Tibial artery (tissue), 4 donors: ENCODE measurements around the gene ANKRD40.

Experiments
- DNase-seq, 2 donors: peaks; one replicate each; pipeline ENCODE4 v3.0.0-alpha.2; 2019
- H3K27ac ChIP-seq, 2 donors: fragments of 200-600 bp; sonication (generic) in 1 of 2; 1 replicate in 1 of 2; 2 replicates in 1 of 2; pipeline ENCODE4 v1.5.1; 2018 to 2019; ENCODE audit warnings: mild to moderate bottlenecking in 1 of 2
- H3K27me3 ChIP-seq, 2 donors: fragments of 200-600 bp; sonication (generic) in 1 of 2; one replicate each; pipeline versions ENCODE4 v1.5.1 to v1.6.0; 2016 to 2019
- H3K36me3 ChIP-seq, 3 donors: fragments of 200-600 bp; sonication (generic) in 2 of 3; one replicate each; pipeline ENCODE4 v1.5.1; 2016 to 2019; ENCODE audit warnings: mild to moderate bottlenecking in 2 of 3
- H3K4me1 ChIP-seq, 4 donors: fragments of 200-600 bp; sonication (generic) in 2 of 4; 1 replicate in 3 of 4; 2 replicates in 1 of 4; pipeline ENCODE4 v1.5.1; 2016 to 2019
- H3K4me3 ChIP-seq, 2 donors: fragments of 200-600 bp; sonication (generic) in 1 of 2; 1 replicate in 1 of 2; 2 replicates in 1 of 2; pipeline ENCODE4 v1.5.1; 2018 to 2019; ENCODE audit warnings: mild to moderate bottlenecking in 2 of 2
- H3K9me3 ChIP-seq, 3 donors: fragments of 200-600 bp; sonication (generic) in 1 of 3; one replicate each; pipeline ENCODE4 v1.5.1; 2016 to 2019
- intact Hi-C: fragments of 100-400 bp; cut with DNase I; formaldehyde crosslinking; loops from one replicate; pipeline ENCODE4 v1.15.0; 2023; ENCODE audit warnings: low total_unique reads
- TF ChIP-seq, protein P1 (sequence below), 2 experiments: fragments of 200-600 bp in 1 of 2; fragments of 450-650 bp in 1 of 2; IDR thresholded peaks; one replicate each; pipeline ENCODE4 v1.5.1; 2017 to 2019; ENCODE audit warnings: antibody characterized with exemption in 2 of 2, mild to moderate bottlenecking in 1 of 2, moderate library complexity in 1 of 2

The ANKRD40 gene

DNA sequence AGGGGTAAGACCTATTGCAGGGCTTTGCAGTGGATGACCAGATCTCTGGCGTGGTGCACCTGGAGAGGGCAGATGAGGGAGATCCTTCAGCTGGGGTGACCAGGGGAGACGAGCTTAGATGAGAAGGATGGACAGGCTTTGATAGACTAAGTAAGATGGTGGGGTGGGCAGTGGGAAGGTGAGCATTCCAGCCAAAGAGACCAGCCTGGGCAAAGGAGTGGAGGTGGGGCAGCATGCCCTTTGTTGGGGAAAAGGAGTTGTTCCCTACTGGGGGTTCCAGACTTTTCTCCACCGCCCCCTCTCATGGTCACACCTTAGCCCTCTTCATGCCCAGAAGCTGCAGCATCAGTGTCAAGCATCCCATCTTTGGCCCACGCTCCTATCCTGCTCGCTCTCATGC lies 27.6 kb downstream of the ANKRD40 start:
- intact Hi-C loops = loop anchor here (10.0 kb wide), 2 partner anchors 45 to 195 kb away; partner anchors contain the start of gene ABCC3
- H3K4me1 ChIP-seq = peaks cover 0 to 11% (median 2%) of the 10 kb centered on the region in 4 donors
- H3K27me3 ChIP-seq = no peaks in the 10 kb centered on the region
- peak in 1 of 2 donors; percentile 39 for DNase-seq
- TF ChIP-seq, protein P1, sequence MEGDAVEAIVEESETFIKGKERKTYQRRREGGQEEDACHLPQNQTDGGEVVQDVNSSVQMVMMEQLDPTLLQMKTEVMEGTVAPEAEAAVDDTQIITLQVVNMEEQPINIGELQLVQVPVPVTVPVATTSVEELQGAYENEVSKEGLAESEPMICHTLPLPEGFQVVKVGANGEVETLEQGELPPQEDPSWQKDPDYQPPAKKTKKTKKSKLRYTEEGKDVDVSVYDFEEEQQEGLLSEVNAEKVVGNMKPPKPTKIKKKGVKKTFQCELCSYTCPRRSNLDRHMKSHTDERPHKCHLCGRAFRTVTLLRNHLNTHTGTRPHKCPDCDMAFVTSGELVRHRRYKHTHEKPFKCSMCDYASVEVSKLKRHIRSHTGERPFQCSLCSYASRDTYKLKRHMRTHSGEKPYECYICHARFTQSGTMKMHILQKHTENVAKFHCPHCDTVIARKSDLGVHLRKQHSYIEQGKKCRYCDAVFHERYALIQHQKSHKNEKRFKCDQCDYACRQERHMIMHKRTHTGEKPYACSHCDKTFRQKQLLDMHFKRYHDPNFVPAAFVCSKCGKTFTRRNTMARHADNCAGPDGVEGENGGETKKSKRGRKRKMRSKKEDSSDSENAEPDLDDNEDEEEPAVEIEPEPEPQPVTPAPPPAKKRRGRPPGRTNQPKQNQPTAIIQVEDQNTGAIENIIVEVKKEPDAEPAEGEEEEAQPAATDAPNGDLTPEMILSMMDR (IDR thresholded peaks at IDR 0.05) = no peak
- H3K36me3 ChIP-seq = peaks cover 0 to 22% (median 0%) of the 10 kb centered on the region in 3 donors
- H3K27ac ChIP-seq = no peak overlapping the region
- no peak overlapping the region for H3K4me3 ChIP-seq
- H3K9me3 ChIP-seq = no peaks in the 10 kb centered on the region

- Histone ChIP-seq H3K36me3 (peaks cover 0 to 22% (median 0%) of the 10 kb centered on the region in 3 donors), H3K27me3 (no peaks in the 10 kb centered on the region), H3K9me3 (no peaks in the 10 kb centered on the region), H3K4me3 (no peak overlapping the region), H3K4me1 (peaks cover 0 to 11% (median 2%) of the 10 kb centered on the region in 4 donors), H3K27ac (no peak overlapping the region)
- intact Hi-C loops = no loop called here
- TF ChIP-seq, protein P1 (IDR thresholded peaks at IDR 0.05) = no peak
- no peak for DNase-seq
Observed at GRCh38 chr17:50679008-50679544, 28.6 kb downstream of the ANKRD40 start.

- no peaks in the 10 kb centered on the region for H3K27me3 ChIP-seq
- intact Hi-C loops = no loop called here
- TF ChIP-seq, protein P1 (IDR thresholded peaks at IDR 0.05) = no peak
- no peak overlapping the region for H3K27ac ChIP-seq
- no peaks in the 10 kb centered on the region for H3K9me3 ChIP-seq
- peaks cover 0 to 22% (median 0%) of the 10 kb centered on the region in 3 donors for H3K36me3 ChIP-seq
- peaks cover 0 to 11% (median 2%) of the 10 kb centered on the region in 4 donors for H3K4me1 ChIP-seq
- H3K4me3 ChIP-seq = no peak overlapping the region
- peak in 1 of 2 donors; percentile 57 for DNase-seq
Observed at GRCh38 chr17:50677851-50678375, 29.8 kb downstream of the ANKRD40 start.

- peak in 1 of 2 donors; percentile 31 for DNase-seq
- Histone ChIP-seq H3K36me3 (peaks cover 0 to 22% (median 0%) of the 10 kb centered on the region in 3 donors), H3K9me3 (no peaks in the 10 kb centered on the region), H3K4me1 (peaks cover 0 to 5% (median 0%) of the 10 kb centered on the region in 4 donors), H3K4me3 (no peak overlapping the region), H3K27ac (no peak overlapping the region), H3K27me3 (no peaks in the 10 kb centered on the region)
- intact Hi-C loops = no loop called here
- TF ChIP-seq, protein P1 (IDR thresholded peaks at IDR 0.05) = no peak
Observed at GRCh38 chr17:50676065-50676975, 31.4 kb downstream of the ANKRD40 start.

DNA sequence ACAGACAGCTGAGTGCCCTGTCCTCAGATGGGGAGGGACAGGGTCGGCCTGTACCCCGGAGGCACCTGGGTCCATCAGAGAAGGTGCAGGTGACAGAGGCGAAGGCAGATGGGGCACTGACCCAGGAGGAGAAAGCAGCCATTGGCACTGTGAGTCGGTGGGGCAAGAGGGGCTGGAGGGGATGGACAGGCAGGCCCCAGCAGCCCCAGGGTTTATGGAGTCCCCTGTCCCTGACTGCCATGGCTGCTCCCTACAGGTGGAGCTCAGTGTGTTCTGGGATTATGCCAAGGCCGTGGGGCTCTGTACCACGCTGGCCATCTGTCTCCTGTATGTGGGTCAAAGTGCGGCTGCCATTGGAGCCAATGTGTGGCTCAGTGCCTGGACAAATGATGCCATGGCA lies 32.1 kb downstream of the ANKRD40 start:
- no peak for DNase-seq
- TF ChIP-seq, protein P1 (IDR thresholded peaks at IDR 0.05) = no peak
- intact Hi-C loops = no loop called here
- Histone ChIP-seq H3K4me1 (no peaks in the 10 kb centered on the region), H3K9me3 (no peaks in the 10 kb centered on the region), H3K4me3 (no peak overlapping the region), H3K36me3 (peaks cover 0 to 22% (median 0%) of the 10 kb centered on the region in 3 donors), H3K27me3 (no peaks in the 10 kb centered on the region), H3K27ac (no peak overlapping the region)
